BE2C (cell line): ENCODE measurements around the gene ADPRH.
"Not testable (repeated sequence)": the region's sequence is repeated elsewhere in the genome, so short reads cannot be mapped to it uniquely, and the experiment has no call there.

ENCODE experiments used
- DNase-seq: peaks from one replicate; pipeline ENCODE4 v3.0.0-alpha.2; 2020
- H3K27me3 ChIP-seq: fragments of 250-450 bp; sonication (Bioruptor Pico); 2 replicates; pipeline ENCODE4 v1.5.1; 2020; ENCODE audit warnings: mild to moderate bottlenecking
- H3K36me3 ChIP-seq: fragments of 250-450 bp; sonication (Bioruptor Pico); 2 replicates; pipeline ENCODE4 v1.5.1; 2020; ENCODE audit warnings: mild to moderate bottlenecking
- H3K4me1 ChIP-seq: fragments of 250-450 bp; sonication (Bioruptor Pico); 2 replicates; pipeline ENCODE4 v1.5.1; 2020
- H3K4me3 ChIP-seq: 2 replicates; pipeline ENCODE4 v1.5.1; 2011; ENCODE audit warnings: low read depth, low read length
- H3K9me3 ChIP-seq: fragments of 250-450 bp; sonication (Bioruptor Pico); 2 replicates; pipeline ENCODE4 v1.5.1; 2020
- CTCF ChIP-seq: IDR thresholded peaks from 2 replicates; pipeline ENCODE4 v1.5.1; 2012; ENCODE audit warnings: mild to moderate bottlenecking, low read depth, low read length

Gene ADPRH

DNA sequence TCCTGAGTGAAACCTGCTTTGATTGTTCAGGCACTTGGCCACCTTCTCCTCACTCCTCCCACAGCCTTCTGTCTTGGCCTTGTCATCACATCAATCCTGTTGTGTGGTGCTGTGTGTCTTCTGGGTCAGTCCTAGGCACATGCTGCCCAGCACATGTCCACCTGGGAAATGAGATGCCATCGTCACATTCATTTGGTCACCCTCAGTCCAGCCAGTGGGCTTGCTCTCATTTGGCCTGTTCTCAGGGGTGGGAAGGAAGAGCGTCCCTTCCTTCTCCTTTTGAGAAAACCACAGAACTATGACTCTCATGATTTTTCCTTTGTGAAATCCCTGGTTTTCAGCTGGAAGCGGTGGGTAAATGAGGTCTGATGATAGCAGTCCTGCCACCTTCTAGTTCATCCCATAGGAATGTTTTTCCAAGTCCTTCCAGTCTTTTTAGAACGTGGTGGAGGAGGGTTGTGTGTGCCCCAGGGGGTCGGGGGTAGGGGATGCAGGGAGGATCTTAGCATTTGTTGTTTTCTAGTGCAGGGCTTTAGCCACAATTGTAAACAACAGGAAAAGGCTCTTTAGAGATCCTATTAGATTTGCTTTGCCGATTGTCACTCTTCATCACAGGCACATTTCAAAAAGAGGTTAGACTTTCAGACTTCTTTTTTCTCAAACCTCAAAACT is 9.9 kb downstream of the ADPRH start:
- DNase-seq = no peak
- no peaks in the 10 kb centered on the region for H3K9me3 ChIP-seq

GRCh38 chr3:119590706-119591105 is 11.4 kb downstream of the ADPRH start:
- no peak overlapping the region for H3K4me3 ChIP-seq
- H3K4me1 ChIP-seq = 0 out of 2 replicates have a peak, but pooled peaks cover 2% of the 10 kb centered on the region
- DNase-seq = no peak
- no peaks in the 10 kb centered on the region for H3K27me3 ChIP-seq
- H3K9me3 ChIP-seq = no peaks in the 10 kb centered on the region
- H3K36me3 ChIP-seq = no peaks in the 10 kb centered on the region
- TF ChIP-seq CTCF = no peak

More for the DNA sequence above, 9.9 kb downstream of the ADPRH start:
- Histone ChIP-seq H3K27me3 (no peaks in the 10 kb centered on the region), H3K36me3 (no peaks in the 10 kb centered on the region), H3K4me3 (no peak overlapping the region), H3K4me1 (no peaks in the 10 kb centered on the region)
- no peak for TF ChIP-seq CTCF

DNA sequence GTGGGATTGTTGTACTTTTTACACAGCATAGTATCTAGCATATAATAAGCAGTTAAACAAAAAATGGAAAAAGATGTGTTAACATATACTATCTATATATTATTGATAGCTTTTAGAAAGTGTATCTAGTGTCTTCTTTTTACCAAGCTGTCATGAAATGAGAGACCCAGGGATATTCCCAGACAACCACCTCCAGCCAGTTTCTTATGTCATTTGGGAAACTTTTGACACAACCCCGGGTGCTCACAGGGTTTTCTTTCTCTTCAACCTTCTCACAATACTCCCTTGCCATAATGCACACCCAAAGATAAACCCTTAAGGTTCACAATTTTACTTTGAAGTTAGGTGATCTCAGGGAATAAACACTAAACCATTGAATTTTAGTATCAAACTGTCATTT is 13.6 kb downstream of the ADPRH start:
- no peaks in the 10 kb centered on the region for H3K36me3 ChIP-seq
- TF ChIP-seq CTCF = no peak
- no peak overlapping the region for H3K4me3 ChIP-seq
- no peaks in the 10 kb centered on the region for H3K27me3 ChIP-seq
- H3K4me1 ChIP-seq = 0 out of 2 replicates have a peak, but pooled peaks cover 4% of the 10 kb centered on the region
- H3K9me3 ChIP-seq = no peaks in the 10 kb centered on the region
- no peak for DNase-seq

- Histone ChIP-seq H3K36me3 (no peaks in the 10 kb centered on the region), H3K4me1 (0 out of 2 replicates have a peak, but pooled peaks cover 4% of the 10 kb centered on the region), H3K4me3 (no peak overlapping the region), H3K9me3 (no peaks in the 10 kb centered on the region), H3K27me3 (no peaks in the 10 kb centered on the region)
- no peak for TF ChIP-seq CTCF
- DNase-seq = no peak
Measured at GRCh38 chr3:119594066-119594465, 14.8 kb downstream of the ADPRH start.

GRCh38 chr3:119594929-119595328 is 15.6 kb downstream of the ADPRH start:
- H3K9me3 ChIP-seq, H3K4me3 ChIP-seq, H3K4me1 ChIP-seq, H3K36me3 ChIP-seq, H3K27me3 ChIP-seq, DNase-seq: not testable (repeated sequence)

- TF ChIP-seq CTCF = no peak
- DNase-seq = no peak
Measured at GRCh38 chr3:119595639-119596334, 16.5 kb downstream of the ADPRH start.

More at GRCh38 chr3:119595639-119596334, 16.5 kb downstream of the ADPRH start:
- no peak overlapping the region for H3K4me3 ChIP-seq
- H3K9me3 ChIP-seq = no peaks in the 10 kb centered on the region
- peaks cover 4% of the 10 kb centered on the region; the same call in 1 of the 2 replicates for H3K4me1 ChIP-seq
- H3K27me3 ChIP-seq = no peaks in the 10 kb centered on the region
- H3K36me3 ChIP-seq = no peaks in the 10 kb centered on the region
